SK-N-SH (cell line): ENCODE results near the gene CDHR2. TPM values are rescaled to one million over a fixed set of nuclear protein-coding genes. Genes with fewer than 3 reads are reported as not detected.

Experiments
- CTCF ChIA-PET: fragments of 300-600, 350-600 bp; formaldehyde crosslinking; extraction: SDS; loops from one replicate; lab custom pipeline; 2021; lab: Yijun Ruan, JAX
- POLR2A ChIA-PET: fragments of 350-600 bp; sonication (Branson Sonifier 250); formaldehyde crosslinking; extraction: SDS; loops from one replicate; lab custom pipeline; 2020; ENCODE audit warnings: antibody characterized with exemption, inconsistent platforms; lab: Yijun Ruan, JAX
- DNase-seq: peaks from one replicate; pipeline ENCODE4 v3.0.0; 2012
- H2AFZ ChIP-seq: fragments of 200-600 bp; sonication (generic); 2 replicates; pipeline ENCODE4 v1.8.1; 2016; ENCODE audit warnings: antibody characterized with exemption, mild to moderate bottlenecking, low read depth
- H3F3A ChIP-seq: fragments of 200-600 bp; sonication (generic); replicated peaks from 2 replicates; pipeline ENCODE3; 2016; ENCODE audit warnings: antibody characterized with exemption, mild to moderate bottlenecking; ENCODE audit not compliant: insufficient read depth
- H3K27ac ChIP-seq, 2 experiments: fragments of 200-500 bp in 1 of 2; fragments of 200-600 bp in 1 of 2; sonication (Bioruptor generic) in 1 of 2; sonication (generic), shearing (Covaris generic) in 1 of 2; 2 replicates each; pipeline versions ENCODE4 v1.5.1 to v1.6.1; 2014 to 2016; ENCODE audit warnings: low read depth in 2 of 2, inconsistent platforms in 1 of 2, low read length in 1 of 2, mild to moderate bottlenecking in 1 of 2, mixed read lengths in 1 of 2
- H3K27me3 ChIP-seq: fragments of 200-600 bp; sonication (generic), shearing (Covaris generic); 2 replicates; pipeline ENCODE4 v1.6.1; 2016; ENCODE audit warnings: mixed run types; ENCODE audit not compliant: insufficient read depth
- H3K36me3 ChIP-seq, 2 experiments: fragments of 200-500 bp in 1 of 2; fragments of 200-600 bp in 1 of 2; sonication (Bioruptor generic) in 1 of 2; sonication (generic) in 1 of 2; replicated peaks in 1 of 2; 2 replicates each; pipeline versions ENCODE3 to v1.5.1; 2014 to 2016; ENCODE audit warnings: low read length in 1 of 2, mild to moderate bottlenecking in 1 of 2; ENCODE audit not compliant: insufficient read depth in 2 of 2, control insufficient read depth in 1 of 2
- H3K4me1 ChIP-seq, 2 experiments: fragments of 200-500 bp in 1 of 2; fragments of 200-600 bp in 1 of 2; sonication (Bioruptor generic) in 1 of 2; sonication (generic), shearing (Covaris generic) in 1 of 2; 2 replicates each; pipeline versions ENCODE4 v1.5.1 to v1.6.1; 2014 to 2016; ENCODE audit warnings: low read depth in 1 of 2, low read length in 1 of 2, mixed run types in 1 of 2; ENCODE audit not compliant: insufficient read depth in 2 of 2, control insufficient read depth in 1 of 2
- H3K4me2 ChIP-seq: fragments of 200-600 bp; sonication (generic), shearing (Covaris generic); 2 replicates; pipeline ENCODE4 v1.6.1; 2017; ENCODE audit warnings: mixed run types
- H3K4me3 ChIP-seq, 2 experiments: fragments of 200-500 bp in 1 of 2; fragments of 200-600 bp in 1 of 2; sonication (Bioruptor generic) in 1 of 2; sonication (generic), shearing (Covaris generic) in 1 of 2; 2 replicates each; pipeline versions ENCODE4 v1.5.1 to v1.8.1; 2014 to 2016; ENCODE audit warnings: low read depth in 2 of 2, inconsistent platforms in 1 of 2, low read length in 1 of 2, mild to moderate bottlenecking in 1 of 2, mixed read lengths in 1 of 2, moderate library complexity in 1 of 2
- H3K79me2 ChIP-seq: fragments of 200-600 bp; sonication (generic); 2 replicates; pipeline ENCODE4 v1.8.1; 2017; ENCODE audit warnings: mild to moderate bottlenecking; ENCODE audit not compliant: insufficient read depth
- H3K9ac ChIP-seq: fragments of 200-600 bp; sonication (generic); 2 replicates; pipeline ENCODE4 v1.6.1; 2017; ENCODE audit warnings: mixed run types
- H3K9me2 ChIP-seq: fragments of 200-600 bp; sonication (generic); 2 replicates; pipeline ENCODE4 v1.6.1; 2017; ENCODE audit warnings: mixed run types
- H3K9me3 ChIP-seq: fragments of 200-600 bp; sonication (generic); 2 replicates; pipeline ENCODE4 v1.6.1; 2017; ENCODE audit warnings: mixed run types, mild to moderate bottlenecking, moderate library complexity
- H4K20me1 ChIP-seq: fragments of 200-600 bp; sonication (generic); 2 replicates; pipeline ENCODE4 v1.6.1; 2017; ENCODE audit warnings: mild to moderate bottlenecking, mixed run types; ENCODE audit not compliant: insufficient read depth
- CTCF ChIP-seq: fragments of 200-600 bp; sonication (generic); IDR thresholded peaks from 2 replicates; pipeline ENCODE4 v1.6.1; 2017; ENCODE audit warnings: antibody characterized with exemption, mild to moderate bottlenecking, moderate library complexity
- EP300 ChIP-seq, 2 experiments: IDR thresholded peaks; 2 replicates each; pipeline versions ENCODE4 v1.4.0 to v1.6.1; 2012; ENCODE audit warnings: borderline replicate concordance in 1 of 2, low read depth in 1 of 2, low read length in 1 of 2
- EZH2phosphoT487 ChIP-seq: fragments of 200-600 bp; sonication (generic); IDR thresholded peaks from 2 replicates; pipeline ENCODE4 v1.6.1; 2017; ENCODE audit warnings: low read depth, mixed run types, mild to moderate bottlenecking, antibody characterized with exemption, moderate library complexity, borderline replicate concordance
- FOSL2 ChIP-seq: IDR thresholded peaks from 2 replicates; pipeline ENCODE4 v1.4.0; 2012; ENCODE audit warnings: low read depth, mild to moderate bottlenecking, moderate library complexity, borderline replicate concordance
- FOXM1 ChIP-seq: IDR thresholded peaks from 2 replicates; pipeline ENCODE4 v1.4.0; 2012; ENCODE audit warnings: low read depth, mild to moderate bottlenecking
- IRF3 ChIP-seq: fragments of 150-350 bp; IDR thresholded peaks from 2 replicates; pipeline ENCODE4 v1.6.1; 2016; ENCODE audit warnings: mild to moderate bottlenecking, low read depth, low read length
- MAX ChIP-seq: IDR thresholded peaks from 2 replicates; pipeline ENCODE4 v1.4.0; 2012; ENCODE audit warnings: low read depth
- MEF2A ChIP-seq: IDR thresholded peaks from 2 replicates; pipeline ENCODE4 v1.4.0; 2012; ENCODE audit warnings: low read depth, borderline replicate concordance
- MXI1 ChIP-seq: IDR thresholded peaks from 2 replicates; pipeline ENCODE4 v1.6.1; 2012; ENCODE audit warnings: mild to moderate bottlenecking, low read depth, low read length, improper control_type of control experiment
- NFIC ChIP-seq: IDR thresholded peaks from 2 replicates; pipeline ENCODE4 v1.4.0; 2012; ENCODE audit warnings: borderline replicate concordance
- PBX3 ChIP-seq: IDR thresholded peaks from 2 replicates; pipeline ENCODE4; 2012
- RAD21 ChIP-seq: IDR thresholded peaks from 2 replicates; pipeline ENCODE4 v1.6.1; 2012; ENCODE audit warnings: mild to moderate bottlenecking, low read length
- RCOR1 ChIP-seq: fragments of 150-350 bp; IDR thresholded peaks from 2 replicates; pipeline ENCODE4 v1.6.1; 2017; ENCODE audit warnings: antibody characterized with exemption, low read length
- REST ChIP-seq: IDR thresholded peaks from 2 replicates; pipeline ENCODE4 v1.6.1; 2012; ENCODE audit warnings: mild to moderate bottlenecking, low read depth, low read length, moderate library complexity
- RXRA ChIP-seq: IDR thresholded peaks from 2 replicates; pipeline ENCODE4 v1.4.0; 2012; ENCODE audit warnings: low read depth, mild to moderate bottlenecking, borderline replicate concordance
- SIN3A ChIP-seq: IDR thresholded peaks from 2 replicates; pipeline ENCODE4 v1.6.1; 2012; ENCODE audit warnings: low read depth, mild to moderate bottlenecking, low read length, moderate library complexity, borderline replicate concordance
- TAF1 ChIP-seq: IDR thresholded peaks from 2 replicates; pipeline ENCODE4 v1.6.1; 2012; ENCODE audit warnings: low read depth, mild to moderate bottlenecking, low read length, moderate library complexity, borderline replicate concordance
- TCF12 ChIP-seq: IDR thresholded peaks from 2 replicates; pipeline ENCODE4 v1.4.0; 2012
- USF2 ChIP-seq: fragments of 150-350 bp; IDR thresholded peaks from 2 replicates; pipeline ENCODE4 v1.6.1; 2017; ENCODE audit warnings: antibody characterized with exemption, low read length, low read depth, borderline replicate concordance
- YY1 ChIP-seq: IDR thresholded peaks from 2 replicates; pipeline ENCODE4 v1.4.0; 2012; ENCODE audit warnings: low read depth, mild to moderate bottlenecking
- WGBS: methylation state at CpG from one replicate; pipeline ENCODE4 v1.1.6; 2017; ENCODE audit warnings: low lambda C conversion rate; 5-methylcytosine and 5-hydroxymethylcytosine counted together
- polyA plus RNA-seq, 3 experiments: library from polyadenylated mRNA; depleted of rRNA; stranded (reverse); fragments of >200 nt; gene quantifications; 2 replicates each; pipeline ENCODE4 v1.2.3, GENCODE V29; 2012

Gene CDHR2
- polyA plus RNA-seq, 1 of the 3 experiments (the other 2 are of a cell fraction): not detected

- H3K79me2 ChIP-seq: peaks cover 27% of the 10 kb centered on the region
- H2AFZ ChIP-seq: no peak overlapping the region
- ChIA-PET CTCF (interaction anchor here (0.6 to 6.0 kb wide), 3 partner anchors 8 to 123 kb away, joined by 3 to 28 read pairs (median 4); partner anchors contain the start of gene CLTB), POLR2A (no interaction called here)
- DNase-seq: no peak
- peaks cover 15% of the 10 kb centered on the region; the same call in 1 of the 2 replicates for H4K20me1 ChIP-seq
- H3K27me3 ChIP-seq: no peaks in the 10 kb centered on the region
- H3K36me3 ChIP-seq: peaks cover 0 to 11% of the 10 kb centered on the region in 2 experiments
- H3K9me2 ChIP-seq: no peaks in the 10 kb centered on the region
- TF ChIP-seq NFIC: no peak
- TF ChIP-seq RXRA: no peak
- no peak for TF ChIP-seq TAF1
- no peak for TF ChIP-seq EP300 (IDR thresholded peaks at IDR 0.05; ENCODE audit: borderline replicate concordance in 1 of 2, low read depth in 1 of 2, low read length in 1 of 2)
- TF ChIP-seq MAX: no peak
- no peak for TF ChIP-seq RCOR1
- no peak for TF ChIP-seq MXI1
- no peak for TF ChIP-seq MEF2A
- no peak for TF ChIP-seq TCF12
- TF ChIP-seq YY1: no peak
- TF ChIP-seq FOSL2: no peak
- TF ChIP-seq PBX3: no peak
- TF ChIP-seq REST: no peak
- TF ChIP-seq FOXM1: no peak
- no peak for TF ChIP-seq USF2
- TF ChIP-seq EZH2phosphoT487: no peak
- no peak for TF ChIP-seq RAD21
- TF ChIP-seq CTCF: no peak
- no peak for TF ChIP-seq SIN3A
- TF ChIP-seq IRF3: no peak
- 61% methylated on average over 5 of the region's 5 CpGs for WGBS
- H3K27ac ChIP-seq: no peak overlapping the region
- no peak overlapping the region for H3K4me2 ChIP-seq
- H3K9ac ChIP-seq: no peak overlapping the region
- H3K4me1 ChIP-seq: peaks cover 10 to 38% of the 10 kb centered on the region in 2 experiments; a peak in 3 of 4 replicates
- no peaks in the 10 kb centered on the region for H3K9me3 ChIP-seq
- no peak overlapping the region for H3K4me3 ChIP-seq
- no peaks in the 10 kb centered on the region for H3F3A ChIP-seq
These were observed 10.2 kb upstream of the CDHR2 start for GRCh38 chr5:176538989-176539384.
